ENCODE data around the gene KRT39. TPM values are rescaled to one million over a fixed set of nuclear protein-coding genes. Genes with fewer than 3 reads are reported as not detected.

KRT39 gene
- total and polyA plus RNA-seq, 4 donors: not detected

DNA sequence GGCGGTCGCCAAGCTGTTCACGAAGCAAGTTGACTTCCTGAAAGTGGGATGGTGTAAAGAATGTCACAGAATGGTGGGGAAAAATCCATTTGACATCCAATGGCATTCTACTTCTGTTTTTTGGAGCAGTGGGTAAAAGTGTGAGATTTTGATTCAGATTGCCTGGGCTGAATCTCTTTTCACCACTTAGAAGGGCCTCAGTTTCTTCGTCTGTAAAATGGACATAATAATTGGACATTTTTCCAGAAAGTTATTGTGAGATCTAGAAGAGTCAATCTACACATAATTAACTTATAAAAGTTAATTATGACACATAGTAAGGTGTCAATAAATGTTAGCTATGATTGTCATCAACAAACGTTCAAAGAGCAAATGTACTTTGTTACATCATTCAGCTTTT, 14.4 kb upstream of the KRT39 start:
- Histone ChIP-seq H3K9ac (ENCODE audit: low read depth in 1 of 2, low read length in 2 of 2) (no peak overlapping the region), H3K9me3 (ENCODE audit: control insufficient read depth in 4 of 4, low read length in 3 of 4) (no peaks in the 10 kb centered on the region), H3K27me3 (ENCODE audit: control insufficient read depth in 4 of 4, insufficient read depth in 4 of 4, low read length in 3 of 4) (peaks cover 0 to 5% (median 0%) of the 10 kb centered on the region in 4 donors), H3K36me3 (ENCODE audit: control insufficient read depth in 4 of 4, insufficient read depth in 3 of 4, low read depth in 1 of 4, low read length in 3 of 4) (no peaks in the 10 kb centered on the region), H3K4me1 (ENCODE audit: control insufficient read depth in 4 of 4, insufficient read depth in 4 of 4, low read length in 3 of 4) (no peaks in the 10 kb centered on the region), H3K27ac (ENCODE audit: low read depth in 1 of 2, low read length in 2 of 2) (no peak overlapping the region), H3K4me3 (ENCODE audit: low read depth in 1 of 3, low read length in 3 of 3) (no peak overlapping the region)
- DNase-seq (ENCODE audit: low spot score): no peak
- 47% methylated on average over 5 of the region's 5 CpGs for WGBS
- TF ChIP-seq HNF4A (conservative IDR thresholded peaks at IDR 0.05): no peak
- TF ChIP-seq, protein P1, sequence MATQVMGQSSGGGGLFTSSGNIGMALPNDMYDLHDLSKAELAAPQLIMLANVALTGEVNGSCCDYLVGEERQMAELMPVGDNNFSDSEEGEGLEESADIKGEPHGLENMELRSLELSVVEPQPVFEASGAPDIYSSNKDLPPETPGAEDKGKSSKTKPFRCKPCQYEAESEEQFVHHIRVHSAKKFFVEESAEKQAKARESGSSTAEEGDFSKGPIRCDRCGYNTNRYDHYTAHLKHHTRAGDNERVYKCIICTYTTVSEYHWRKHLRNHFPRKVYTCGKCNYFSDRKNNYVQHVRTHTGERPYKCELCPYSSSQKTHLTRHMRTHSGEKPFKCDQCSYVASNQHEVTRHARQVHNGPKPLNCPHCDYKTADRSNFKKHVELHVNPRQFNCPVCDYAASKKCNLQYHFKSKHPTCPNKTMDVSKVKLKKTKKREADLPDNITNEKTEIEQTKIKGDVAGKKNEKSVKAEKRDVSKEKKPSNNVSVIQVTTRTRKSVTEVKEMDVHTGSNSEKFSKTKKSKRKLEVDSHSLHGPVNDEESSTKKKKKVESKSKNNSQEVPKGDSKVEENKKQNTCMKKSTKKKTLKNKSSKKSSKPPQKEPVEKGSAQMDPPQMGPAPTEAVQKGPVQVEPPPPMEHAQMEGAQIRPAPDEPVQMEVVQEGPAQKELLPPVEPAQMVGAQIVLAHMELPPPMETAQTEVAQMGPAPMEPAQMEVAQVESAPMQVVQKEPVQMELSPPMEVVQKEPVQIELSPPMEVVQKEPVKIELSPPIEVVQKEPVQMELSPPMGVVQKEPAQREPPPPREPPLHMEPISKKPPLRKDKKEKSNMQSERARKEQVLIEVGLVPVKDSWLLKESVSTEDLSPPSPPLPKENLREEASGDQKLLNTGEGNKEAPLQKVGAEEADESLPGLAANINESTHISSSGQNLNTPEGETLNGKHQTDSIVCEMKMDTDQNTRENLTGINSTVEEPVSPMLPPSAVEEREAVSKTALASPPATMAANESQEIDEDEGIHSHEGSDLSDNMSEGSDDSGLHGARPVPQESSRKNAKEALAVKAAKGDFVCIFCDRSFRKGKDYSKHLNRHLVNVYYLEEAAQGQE (IDR thresholded peaks at IDR 0.05): no peak
- TF ChIP-seq, protein P2, sequence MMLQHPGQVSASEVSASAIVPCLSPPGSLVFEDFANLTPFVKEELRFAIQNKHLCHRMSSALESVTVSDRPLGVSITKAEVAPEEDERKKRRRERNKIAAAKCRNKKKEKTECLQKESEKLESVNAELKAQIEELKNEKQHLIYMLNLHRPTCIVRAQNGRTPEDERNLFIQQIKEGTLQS (IDR thresholded peaks at IDR 0.05): no peak
- TF ChIP-seq TAF1 (conservative IDR thresholded peaks at IDR 0.05): no peak
- no peak for TF ChIP-seq RXRA (IDR thresholded peaks at IDR 0.05)
- no peak for TF ChIP-seq FOXA1 (IDR thresholded peaks at IDR 0.05)
- TF ChIP-seq RAD21 (IDR thresholded peaks at IDR 0.05): no peak
- TF ChIP-seq, protein P3, sequence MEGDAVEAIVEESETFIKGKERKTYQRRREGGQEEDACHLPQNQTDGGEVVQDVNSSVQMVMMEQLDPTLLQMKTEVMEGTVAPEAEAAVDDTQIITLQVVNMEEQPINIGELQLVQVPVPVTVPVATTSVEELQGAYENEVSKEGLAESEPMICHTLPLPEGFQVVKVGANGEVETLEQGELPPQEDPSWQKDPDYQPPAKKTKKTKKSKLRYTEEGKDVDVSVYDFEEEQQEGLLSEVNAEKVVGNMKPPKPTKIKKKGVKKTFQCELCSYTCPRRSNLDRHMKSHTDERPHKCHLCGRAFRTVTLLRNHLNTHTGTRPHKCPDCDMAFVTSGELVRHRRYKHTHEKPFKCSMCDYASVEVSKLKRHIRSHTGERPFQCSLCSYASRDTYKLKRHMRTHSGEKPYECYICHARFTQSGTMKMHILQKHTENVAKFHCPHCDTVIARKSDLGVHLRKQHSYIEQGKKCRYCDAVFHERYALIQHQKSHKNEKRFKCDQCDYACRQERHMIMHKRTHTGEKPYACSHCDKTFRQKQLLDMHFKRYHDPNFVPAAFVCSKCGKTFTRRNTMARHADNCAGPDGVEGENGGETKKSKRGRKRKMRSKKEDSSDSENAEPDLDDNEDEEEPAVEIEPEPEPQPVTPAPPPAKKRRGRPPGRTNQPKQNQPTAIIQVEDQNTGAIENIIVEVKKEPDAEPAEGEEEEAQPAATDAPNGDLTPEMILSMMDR (IDR thresholded peaks at IDR 0.05; ENCODE audit: low read depth, low read length, missing input control): no peak
- TF ChIP-seq, protein P4, sequence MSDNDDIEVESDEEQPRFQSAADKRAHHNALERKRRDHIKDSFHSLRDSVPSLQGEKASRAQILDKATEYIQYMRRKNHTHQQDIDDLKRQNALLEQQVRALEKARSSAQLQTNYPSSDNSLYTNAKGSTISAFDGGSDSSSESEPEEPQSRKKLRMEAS (IDR thresholded peaks at IDR 0.05): no peak
- TF ChIP-seq FOXA2 (IDR thresholded peaks at IDR 0.05): no peak
- TF ChIP-seq HNF4G (IDR thresholded peaks at IDR 0.05): no peak
- no peak for TF ChIP-seq JUND (IDR thresholded peaks at IDR 0.05)
- no peak for TF ChIP-seq EGR1 (IDR thresholded peaks at IDR 0.05; ENCODE audit: low read depth in 2 of 2)
- no peak for TF ChIP-seq YY1 (IDR thresholded peaks at IDR 0.05)
- no peak for TF ChIP-seq GABPA (IDR thresholded peaks at IDR 0.05 in 1 of 2, conservative IDR thresholded peaks at IDR 0.05 in 1 of 2)
- TF ChIP-seq, protein P5, sequence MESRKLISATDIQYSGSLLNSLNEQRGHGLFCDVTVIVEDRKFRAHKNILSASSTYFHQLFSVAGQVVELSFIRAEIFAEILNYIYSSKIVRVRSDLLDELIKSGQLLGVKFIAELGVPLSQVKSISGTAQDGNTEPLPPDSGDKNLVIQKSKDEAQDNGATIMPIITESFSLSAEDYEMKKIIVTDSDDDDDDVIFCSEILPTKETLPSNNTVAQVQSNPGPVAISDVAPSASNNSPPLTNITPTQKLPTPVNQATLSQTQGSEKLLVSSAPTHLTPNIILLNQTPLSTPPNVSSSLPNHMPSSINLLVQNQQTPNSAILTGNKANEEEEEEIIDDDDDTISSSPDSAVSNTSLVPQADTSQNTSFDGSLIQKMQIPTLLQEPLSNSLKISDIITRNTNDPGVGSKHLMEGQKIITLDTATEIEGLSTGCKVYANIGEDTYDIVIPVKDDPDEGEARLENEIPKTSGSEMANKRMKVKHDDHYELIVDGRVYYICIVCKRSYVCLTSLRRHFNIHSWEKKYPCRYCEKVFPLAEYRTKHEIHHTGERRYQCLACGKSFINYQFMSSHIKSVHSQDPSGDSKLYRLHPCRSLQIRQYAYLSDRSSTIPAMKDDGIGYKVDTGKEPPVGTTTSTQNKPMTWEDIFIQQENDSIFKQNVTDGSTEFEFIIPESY (IDR thresholded peaks at IDR 0.05): no peak
- no peak for TF ChIP-seq NR2F2 (IDR thresholded peaks at IDR 0.05)
- TF ChIP-seq SP1 (IDR thresholded peaks at IDR 0.05): no peak
